HG03521 (cell line): ENCODE results near the gene FAM120B.

Experiments
- ATAC-seq: cut with Tn5 transposase; IDR thresholded peaks from one replicate; pipeline ENCODE4 v1.9.1; 2021; ENCODE audit warnings: mild to moderate bottlenecking, moderate library complexity; ENCODE audit not compliant: unreplicated experiment

The FAM120B gene

DNA sequence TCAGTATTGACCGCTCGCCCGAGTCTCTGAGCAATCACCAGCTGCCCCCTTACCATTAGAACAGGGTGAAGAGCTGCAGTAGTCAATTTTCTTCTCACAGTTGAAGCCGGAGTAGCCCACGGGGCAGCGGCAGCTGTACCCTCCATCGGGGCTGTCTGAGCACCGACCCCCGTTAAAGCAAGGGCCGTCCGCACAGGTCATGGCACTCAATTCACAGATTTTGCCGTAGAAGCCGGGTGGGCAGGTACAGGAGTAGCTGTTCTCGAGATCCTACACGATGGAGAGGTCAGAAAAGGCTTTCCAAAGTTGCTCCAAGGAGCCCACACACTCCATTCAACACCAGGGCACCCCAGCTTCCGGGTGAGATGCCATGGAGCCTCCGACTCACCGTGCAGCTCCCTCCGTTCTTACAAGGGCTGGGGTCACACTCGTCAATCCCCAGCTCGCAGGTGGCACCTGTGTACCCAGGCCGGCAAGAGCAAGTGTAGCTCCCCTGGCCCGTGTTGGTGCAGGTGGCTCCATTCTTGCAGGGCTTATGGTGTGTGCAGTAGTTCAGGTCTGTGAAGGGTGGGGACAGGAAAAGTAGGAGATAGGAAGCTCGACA lies 21.6 kb upstream of the FAM120B start:
- no peak for ATAC-seq

GRCh38 chr6:170285482-170285881 lies 21.1 kb upstream of the FAM120B start:
- no peak for ATAC-seq

DNA sequence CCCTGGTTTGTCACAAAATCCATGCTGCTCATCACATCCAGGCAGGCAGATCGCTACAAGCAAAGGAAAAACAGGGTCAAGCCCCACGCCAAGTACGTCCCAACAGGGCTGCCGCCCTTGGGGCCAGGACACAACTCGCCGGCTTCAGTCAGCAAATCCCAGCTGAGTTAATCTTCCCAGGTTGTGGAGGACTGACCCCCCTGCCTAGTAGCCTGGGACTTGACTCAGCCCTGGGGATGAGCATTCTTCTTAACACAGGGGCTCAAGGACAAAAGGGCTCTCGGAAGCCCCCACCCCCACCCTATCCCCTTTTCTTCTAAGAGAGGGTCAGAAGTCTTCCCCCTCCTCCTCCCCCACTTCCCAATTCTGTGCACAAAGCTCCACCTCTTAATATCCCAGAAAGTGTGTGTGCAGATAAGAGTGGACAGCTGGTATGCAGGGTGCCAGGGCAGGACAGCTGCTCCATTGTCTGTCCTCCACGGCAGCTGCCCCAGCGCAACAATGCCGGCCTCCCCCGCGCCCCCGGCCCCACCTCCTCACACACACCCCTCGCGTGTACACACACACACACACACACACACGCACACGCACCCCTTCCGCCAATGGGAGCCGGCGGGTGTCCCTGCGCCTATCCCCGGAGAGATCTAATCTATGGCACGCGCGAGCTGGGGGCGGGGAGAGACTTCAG lies 20.2 kb upstream of the FAM120B start:
- ATAC-seq, result no peak

GRCh38 chr6:170286934-170287265 lies 19.7 kb upstream of the FAM120B start:
- ATAC-seq, result no peak

DNA sequence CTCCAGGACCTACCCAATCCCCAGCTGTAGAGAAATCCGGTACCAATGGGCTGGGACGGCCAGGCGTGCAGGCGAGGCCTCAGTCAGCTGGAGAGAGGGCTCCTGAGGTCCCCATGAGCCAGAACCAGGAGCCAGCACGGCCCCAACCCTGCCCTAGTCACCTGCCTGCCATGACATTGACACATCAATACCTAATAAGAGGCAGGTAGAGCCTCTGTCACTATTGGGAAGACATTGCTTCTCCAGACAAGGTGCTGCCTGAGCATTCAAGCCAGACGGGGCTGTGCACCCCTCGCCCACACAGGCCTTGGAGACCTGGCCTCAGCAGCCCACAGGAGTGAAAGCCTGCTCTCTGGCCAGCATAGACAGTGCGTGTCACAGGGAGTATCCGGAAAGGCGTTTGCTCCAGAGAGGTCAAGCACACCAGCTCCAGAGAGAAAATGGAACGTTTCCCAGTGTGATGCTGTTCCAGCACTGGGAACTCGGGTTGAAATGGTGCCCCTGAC lies 19.1 kb upstream of the FAM120B start:
- ATAC-seq, result no peak

GRCh38 chr6:170288091-170288631 lies 18.4 kb upstream of the FAM120B start:
- ATAC-seq, result no peak

DNA sequence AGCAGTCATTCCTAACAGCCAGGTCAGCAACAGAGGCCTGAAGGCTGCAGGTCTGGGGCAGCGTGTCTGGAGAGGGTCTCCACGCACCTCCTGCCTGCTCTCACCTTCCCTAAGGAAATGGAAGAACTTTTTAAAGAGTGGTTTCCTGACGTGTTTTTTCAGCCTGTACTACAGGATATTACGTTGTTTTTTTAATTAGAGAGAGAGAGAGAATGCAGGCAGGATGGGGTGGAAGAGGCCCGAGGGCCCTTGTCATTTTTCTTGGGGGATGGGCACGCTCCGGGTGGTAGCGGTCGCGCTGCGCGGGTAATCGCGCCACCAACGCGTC lies 17.7 kb upstream of the FAM120B start:
- ATAC-seq, result no peak

DNA sequence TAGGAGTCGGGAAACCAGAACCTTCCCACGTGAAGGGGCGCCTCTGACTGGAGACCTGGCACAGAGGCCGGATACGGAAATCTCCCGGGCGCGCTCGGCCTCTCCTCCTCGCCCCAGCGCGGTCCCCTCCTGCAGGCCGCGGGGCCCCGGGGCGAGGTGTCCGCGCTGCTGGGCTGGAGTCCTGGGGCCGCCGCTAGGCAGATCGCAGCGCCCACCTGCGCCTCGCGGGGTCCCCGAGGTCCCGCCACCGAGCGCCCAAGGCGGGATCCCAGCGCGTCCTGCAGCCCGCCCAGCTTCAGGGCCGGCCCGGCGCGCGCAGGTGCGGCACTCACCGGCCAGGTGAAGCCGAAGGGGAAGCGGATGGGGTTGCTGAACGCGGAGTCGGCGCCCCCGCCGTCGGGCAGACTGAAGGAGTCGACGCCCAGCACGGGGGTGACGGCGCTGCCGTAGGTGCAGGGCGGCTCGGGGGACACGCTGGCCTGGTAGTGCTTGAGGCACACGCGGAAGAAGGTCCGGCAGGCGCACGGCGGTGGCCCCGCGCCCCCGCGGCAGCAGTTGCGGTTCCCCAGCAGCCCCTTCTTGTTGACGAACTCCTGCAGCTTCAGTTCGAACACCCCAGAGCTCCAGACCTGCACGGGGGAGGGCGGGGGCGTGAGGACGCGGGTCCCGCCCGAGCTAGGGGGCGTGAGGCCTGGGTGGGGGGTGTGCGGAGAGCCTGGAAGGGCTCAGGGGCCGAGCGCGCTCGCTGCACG lies 17.2 kb upstream of the FAM120B start:
- ATAC-seq, result no peak

DNA sequence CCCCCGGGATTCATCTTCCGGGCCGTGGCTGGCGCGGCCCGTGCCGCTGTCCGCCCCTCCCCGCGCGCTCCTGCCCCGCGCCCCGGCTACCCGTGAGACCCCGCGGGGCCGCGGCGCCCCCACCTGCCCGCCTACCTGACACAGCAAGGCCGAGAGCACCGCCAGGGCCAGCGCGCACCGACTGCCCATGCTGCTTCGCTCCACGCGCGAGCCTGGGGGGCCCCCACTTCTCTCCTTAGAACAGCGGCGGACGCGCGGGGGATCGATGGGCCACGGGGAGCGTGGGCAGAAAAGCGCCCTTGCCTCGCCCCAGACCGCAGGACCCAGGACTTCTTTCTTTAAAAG lies 16.6 kb upstream of the FAM120B start:
- no peak for ATAC-seq

- no peak for ATAC-seq
Observed at GRCh38 chr6:170290296-170291128, 16.0 kb upstream of the FAM120B start, which contains the start of gene DLL1. Gene DLL1 (minus strand): TSS chr6:170291078. CDS start chr6:170290139, 939 bp downstream.

- no peak for ATAC-seq
Observed at GRCh38 chr6:170291271-170292110, 15.1 kb upstream of the FAM120B start.

- ATAC-seq, result no peak
Observed at GRCh38 chr6:170292111-170292406, 14.5 kb upstream of the FAM120B start.

GRCh38 chr6:170292407-170293158 lies 14.0 kb upstream of the FAM120B start:
- ATAC-seq, result no peak

GRCh38 chr6:170293341-170294231 lies 13.0 kb upstream of the FAM120B start:
- no peak for ATAC-seq

DNA sequence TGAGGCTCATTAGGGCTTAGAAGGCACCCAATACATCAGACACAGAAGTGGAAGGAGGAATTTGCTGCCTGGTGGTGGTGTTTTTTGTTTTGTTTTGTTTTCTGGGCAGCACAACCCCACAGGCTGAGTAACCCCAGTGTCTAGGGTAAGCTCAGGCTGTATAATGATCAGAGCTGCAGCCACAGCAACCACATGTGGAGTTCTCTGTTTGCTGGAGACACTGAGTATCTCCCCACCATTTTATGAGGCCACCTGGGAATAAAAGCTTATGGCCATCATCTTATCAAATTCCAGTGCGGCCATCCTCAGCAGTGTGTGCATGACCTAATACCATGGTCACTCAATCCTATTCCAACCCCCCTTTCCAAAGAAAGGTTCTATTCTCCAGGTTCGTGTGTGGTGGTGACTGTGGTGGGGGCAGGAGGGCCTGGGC lies 12.2 kb upstream of the FAM120B start:
- no peak for ATAC-seq

DNA sequence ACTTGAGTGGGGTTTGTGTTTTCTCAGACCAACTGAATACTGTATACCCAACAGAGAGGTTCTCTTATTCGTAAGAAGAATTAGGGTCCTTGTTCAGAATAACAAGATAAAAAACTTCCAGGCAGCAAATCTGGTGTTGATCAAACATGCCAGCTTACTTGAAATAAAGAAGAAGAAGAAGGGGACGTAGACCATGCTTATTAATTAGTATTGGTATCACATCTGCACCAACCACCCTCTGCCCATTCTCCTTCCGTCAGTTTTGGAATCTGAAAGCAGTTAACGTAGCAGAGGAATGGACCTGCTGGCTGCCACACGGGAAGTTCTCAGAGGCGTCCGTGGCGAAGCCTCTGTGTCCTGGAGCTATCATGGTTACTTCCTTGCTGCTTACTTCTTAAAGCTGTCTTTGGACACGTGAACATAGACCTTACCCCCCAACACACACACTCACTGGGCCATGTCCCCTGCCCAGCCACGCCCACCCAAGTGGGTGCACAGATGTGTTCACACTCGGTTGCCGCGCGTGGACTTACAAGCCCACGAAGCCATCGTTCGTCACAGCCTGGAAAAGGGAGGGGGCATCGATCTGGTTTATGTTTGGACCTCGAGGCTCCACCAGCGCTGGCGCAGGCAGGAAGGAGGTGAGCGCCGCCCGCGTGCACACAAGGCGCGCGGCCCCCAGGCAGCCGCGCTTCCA lies 11.6 kb upstream of the FAM120B start:
- no peak for ATAC-seq

GRCh38 chr6:170295510-170296422 lies 10.8 kb upstream of the FAM120B start:
- peak; percentile 56 for ATAC-seq
